ENCODE data around the gene SLC25A39. TPM values are rescaled to one million over a fixed set of nuclear protein-coding genes. Genes with fewer than 3 reads are reported as not detected.
"Not testable (repeated sequence)": the region's sequence is repeated elsewhere in the genome, so short reads cannot be mapped to it uniquely, and the experiment has no call there.

The SLC25A39 gene
- total RNA-seq, 1 donor from 2014 or later = 132 TPM

DNA sequence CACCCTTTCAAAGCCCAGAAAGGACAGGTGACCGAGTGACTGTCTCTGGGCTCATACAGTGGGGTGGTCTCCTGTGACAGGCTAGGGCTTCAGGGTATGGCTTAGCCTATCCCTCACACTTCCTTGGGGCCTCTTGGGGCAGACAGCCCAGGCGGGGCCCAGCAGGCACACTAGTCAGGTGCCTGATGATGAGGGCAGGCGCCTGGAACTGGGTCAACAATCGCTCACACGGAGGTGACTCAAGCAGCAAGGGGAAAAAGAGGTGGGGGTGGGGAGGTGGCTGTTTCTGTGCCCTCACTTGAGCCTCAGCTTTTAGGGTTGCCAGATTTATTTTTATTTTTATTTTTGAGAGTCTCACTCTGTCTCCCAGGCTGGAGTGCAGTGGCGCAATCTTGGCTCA, 14.1 kb upstream of the SLC25A39 start:
- no peaks in the 10 kb centered on the region for H3K36me3 Mint-ChIP-seq (ENCODE audit: low read depth)
- DNase-seq (ENCODE audit: low spot score) = no peak
- no peaks in the 10 kb centered on the region for H3K4me1 Mint-ChIP-seq (ENCODE audit: low read depth)
- H3K27ac Mint-ChIP-seq = no peak overlapping the region
- intact Hi-C loops (cut with micrococcal nuclease) = no loop called here
- no peaks in the 10 kb centered on the region for H3K9me3 Mint-ChIP-seq
- peaks cover 14% of the 10 kb centered on the region for H3K27me3 Mint-ChIP-seq (ENCODE audit: low read depth)
- no peak overlapping the region for H3K4me3 Mint-ChIP-seq (ENCODE audit: low read depth)

- Mint-ChIP-seq H3K36me3 (ENCODE audit: low read depth) (no peaks in the 10 kb centered on the region), H3K9me3 (no peaks in the 10 kb centered on the region), H3K27ac (no peak overlapping the region), H3K4me3 (ENCODE audit: low read depth) (no peak overlapping the region), H3K4me1 (ENCODE audit: low read depth) (peaks cover 5% of the 10 kb centered on the region), H3K27me3 (ENCODE audit: low read depth) (peaks cover 5% of the 10 kb centered on the region)
- no peak for DNase-seq (ENCODE audit: low spot score)
- intact Hi-C loops (cut with micrococcal nuclease) = no loop called here
Observed at GRCh38 chr17:44335968-44336367, 11.3 kb upstream of the SLC25A39 start.

- intact Hi-C loops (cut with micrococcal nuclease) = no loop called here
- Mint-ChIP-seq H3K4me3 (ENCODE audit: low read depth) (no peak overlapping the region), H3K27me3 (ENCODE audit: low read depth) (peaks cover 5% of the 10 kb centered on the region), H3K27ac (no peak overlapping the region), H3K36me3 (ENCODE audit: low read depth) (no peaks in the 10 kb centered on the region), H3K4me1 (ENCODE audit: low read depth) (peaks cover 5% of the 10 kb centered on the region), H3K9me3 (no peaks in the 10 kb centered on the region)
- no peak for DNase-seq (ENCODE audit: low spot score)
Observed at GRCh38 chr17:44335564-44335963, 10.9 kb upstream of the SLC25A39 start.

GRCh38 chr17:44334727-44335126, 10.1 kb upstream of the SLC25A39 start:
- Mint-ChIP-seq H3K4me1 (ENCODE audit: low read depth) (peaks cover 5% of the 10 kb centered on the region), H3K4me3 (ENCODE audit: low read depth) (no peak overlapping the region), H3K9me3 (no peaks in the 10 kb centered on the region), H3K27ac (no peak overlapping the region), H3K27me3 (ENCODE audit: low read depth) (peaks cover 5% of the 10 kb centered on the region), H3K36me3 (ENCODE audit: low read depth) (no peaks in the 10 kb centered on the region)
- intact Hi-C loops (cut with micrococcal nuclease) = no loop called here
- no peak for DNase-seq (ENCODE audit: low spot score)

DNA sequence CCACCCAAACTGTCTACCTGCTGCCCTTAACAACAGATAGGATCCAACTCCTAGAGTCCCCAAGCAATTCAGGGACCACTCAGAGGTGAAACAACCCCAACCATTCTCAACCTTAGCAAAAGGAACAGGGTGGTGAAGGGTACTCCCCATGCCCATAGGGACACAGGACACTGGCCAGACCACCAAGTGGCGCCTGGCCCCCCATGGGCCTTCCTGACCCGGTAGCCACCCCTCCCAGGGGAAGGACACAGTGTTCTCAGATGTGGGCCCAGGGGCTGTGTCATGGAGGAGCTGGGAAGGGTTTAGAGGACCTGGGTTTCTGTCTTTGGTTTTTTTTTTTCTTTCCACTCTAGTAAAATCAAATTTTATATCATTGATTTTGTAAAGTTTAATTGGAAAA, 9.7 kb upstream of the SLC25A39 start:
- H3K36me3 Mint-ChIP-seq (ENCODE audit: low read depth) = no peaks in the 10 kb centered on the region
- peaks cover 5% of the 10 kb centered on the region for H3K4me1 Mint-ChIP-seq (ENCODE audit: low read depth)
- DNase-seq (ENCODE audit: low spot score) = no peak
- intact Hi-C loops (cut with micrococcal nuclease) = no loop called here
- no peak overlapping the region for H3K27ac Mint-ChIP-seq
- no peak overlapping the region for H3K4me3 Mint-ChIP-seq (ENCODE audit: low read depth)
- peaks cover 5% of the 10 kb centered on the region for H3K27me3 Mint-ChIP-seq (ENCODE audit: low read depth)
- H3K9me3 Mint-ChIP-seq = no peaks in the 10 kb centered on the region

DNA sequence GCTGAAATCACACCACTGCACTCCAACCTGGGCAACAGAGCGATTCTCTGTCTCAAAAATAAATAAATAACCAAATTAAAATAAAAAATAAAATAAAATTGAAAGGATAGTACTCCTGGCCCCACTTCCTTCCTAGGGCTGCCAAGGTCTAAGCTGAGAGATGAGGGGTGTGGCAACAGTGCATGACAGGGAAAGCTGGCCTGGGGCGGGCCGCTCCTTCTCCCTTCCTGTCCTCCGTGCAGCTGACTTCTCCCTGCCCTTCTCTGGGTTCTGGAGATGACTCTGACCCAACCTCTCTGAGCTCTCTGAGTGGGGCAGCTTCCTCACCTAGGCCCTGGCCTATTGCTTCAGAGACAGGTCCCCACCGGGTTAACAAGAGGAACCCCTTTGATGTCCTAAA, 8.7 kb upstream of the SLC25A39 start:
- peaks cover 5% of the 10 kb centered on the region for H3K4me1 Mint-ChIP-seq (ENCODE audit: low read depth)
- DNase-seq (ENCODE audit: low spot score) = no peak
- no peaks in the 10 kb centered on the region for H3K36me3 Mint-ChIP-seq (ENCODE audit: low read depth)
- H3K9me3 Mint-ChIP-seq = no peaks in the 10 kb centered on the region
- H3K27me3 Mint-ChIP-seq (ENCODE audit: low read depth) = peaks cover 5% of the 10 kb centered on the region
- intact Hi-C loops (cut with micrococcal nuclease) = no loop called here
- H3K4me3 Mint-ChIP-seq (ENCODE audit: low read depth) = no peak overlapping the region
- H3K27ac Mint-ChIP-seq = no peak overlapping the region

DNA sequence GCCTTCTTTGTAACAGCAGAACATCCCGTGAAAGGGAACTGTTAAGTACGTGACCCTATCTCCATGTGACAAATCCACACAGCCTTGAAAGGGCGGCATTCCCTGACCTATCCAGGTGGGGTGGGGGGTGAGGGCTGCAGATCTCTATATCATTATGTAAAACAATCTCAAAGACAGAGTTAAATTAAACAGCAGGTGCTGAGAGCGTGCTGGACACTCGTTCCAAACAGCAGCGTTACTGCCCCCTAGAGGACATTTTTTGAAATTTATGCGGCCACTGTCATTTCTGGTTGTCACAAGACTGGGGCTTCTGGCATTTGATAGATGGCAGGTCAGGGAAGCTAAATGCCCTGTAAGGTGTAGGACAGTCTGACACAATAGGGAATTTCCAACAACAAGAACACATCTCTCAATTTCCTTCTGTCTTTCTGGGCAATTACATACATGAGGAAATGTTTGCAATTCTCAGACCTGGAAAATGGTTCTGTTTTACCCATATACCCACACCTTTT, 6.7 kb upstream of the SLC25A39 start:
- Mint-ChIP-seq H3K36me3 (ENCODE audit: low read depth) (no peaks in the 10 kb centered on the region), H3K4me1 (ENCODE audit: low read depth) (peaks cover 7% of the 10 kb centered on the region), H3K27me3 (ENCODE audit: low read depth) (peaks cover 1% of the 10 kb centered on the region), H3K9me3 (no peaks in the 10 kb centered on the region), H3K27ac (no peak overlapping the region), H3K4me3 (ENCODE audit: low read depth) (no peak overlapping the region)
- DNase-seq (ENCODE audit: low spot score) = peak; percentile 69
- intact Hi-C loops (cut with micrococcal nuclease) = loop anchor here (1.0 kb wide), 1 partner anchor 121 kb away; no protein-coding TSS in a partner anchor

DNA sequence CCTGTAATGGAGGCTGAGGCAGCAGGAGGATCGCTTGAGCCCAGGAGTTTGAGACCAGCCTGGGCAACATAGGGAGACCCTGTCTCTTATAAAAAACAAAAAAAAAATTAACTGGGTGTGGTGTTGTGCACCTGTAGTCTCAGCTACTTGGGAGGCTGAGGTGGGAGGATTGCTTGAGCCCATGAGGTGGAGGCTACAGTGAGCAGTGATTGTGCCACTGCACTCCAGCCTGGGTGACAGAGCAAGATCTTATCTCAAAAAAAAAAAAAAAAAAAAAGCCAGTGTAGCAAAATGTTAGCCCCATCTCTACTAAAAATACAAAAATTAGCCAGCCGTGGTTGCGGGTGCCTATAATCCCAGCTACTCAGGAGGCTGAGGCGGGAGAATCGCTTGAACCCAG, 5.6 kb upstream of the SLC25A39 start:
- DNase-seq (ENCODE audit: low spot score); H3K36me3 Mint-ChIP-seq (ENCODE audit: low read depth); H3K4me1 Mint-ChIP-seq (ENCODE audit: low read depth); H3K27me3 Mint-ChIP-seq (ENCODE audit: low read depth); H3K9me3 Mint-ChIP-seq; H3K27ac Mint-ChIP-seq; intact Hi-C loops (cut with micrococcal nuclease); H3K4me3 Mint-ChIP-seq (ENCODE audit: low read depth): not testable (repeated sequence)

DNA sequence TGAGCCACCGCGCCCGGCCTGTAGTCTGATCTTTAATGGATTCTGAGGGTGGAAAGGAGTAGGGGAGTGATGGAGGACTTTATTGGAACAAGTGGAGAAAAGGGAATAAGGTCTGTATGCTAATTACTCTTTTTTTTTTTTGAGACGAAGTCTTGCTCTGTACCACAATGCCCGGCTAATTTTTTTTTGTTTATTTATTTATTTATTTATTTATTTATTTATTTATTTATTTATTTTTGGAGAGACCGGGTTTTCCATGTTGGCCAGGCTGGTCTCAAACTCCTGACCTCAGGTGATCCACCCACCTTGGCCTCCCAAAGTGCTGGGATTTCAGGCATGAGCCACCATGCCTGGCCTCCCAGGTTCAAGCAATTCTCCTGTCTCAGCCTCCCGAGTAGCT, 4.9 kb upstream of the SLC25A39 start:
- H3K27me3 Mint-ChIP-seq (ENCODE audit: low read depth); H3K36me3 Mint-ChIP-seq (ENCODE audit: low read depth); H3K9me3 Mint-ChIP-seq; H3K4me3 Mint-ChIP-seq (ENCODE audit: low read depth); intact Hi-C loops (cut with micrococcal nuclease); DNase-seq (ENCODE audit: low spot score); H3K4me1 Mint-ChIP-seq (ENCODE audit: low read depth); H3K27ac Mint-ChIP-seq: not testable (repeated sequence)

GRCh38 chr17:44327715-44328449, 3.3 kb upstream of the SLC25A39 start:
- Mint-ChIP-seq H3K36me3 (ENCODE audit: low read depth) (peaks cover 3% of the 10 kb centered on the region), H3K4me1 (ENCODE audit: low read depth) (peaks cover 9% of the 10 kb centered on the region), H3K4me3 (ENCODE audit: low read depth) (peak overlapping the region; percentile 4), H3K9me3 (no peaks in the 10 kb centered on the region), H3K27ac (no peak overlapping the region), H3K27me3 (ENCODE audit: low read depth) (no peaks in the 10 kb centered on the region)
- no peak for DNase-seq (ENCODE audit: low spot score)
- intact Hi-C loops (cut with micrococcal nuclease) = no loop called here

DNA sequence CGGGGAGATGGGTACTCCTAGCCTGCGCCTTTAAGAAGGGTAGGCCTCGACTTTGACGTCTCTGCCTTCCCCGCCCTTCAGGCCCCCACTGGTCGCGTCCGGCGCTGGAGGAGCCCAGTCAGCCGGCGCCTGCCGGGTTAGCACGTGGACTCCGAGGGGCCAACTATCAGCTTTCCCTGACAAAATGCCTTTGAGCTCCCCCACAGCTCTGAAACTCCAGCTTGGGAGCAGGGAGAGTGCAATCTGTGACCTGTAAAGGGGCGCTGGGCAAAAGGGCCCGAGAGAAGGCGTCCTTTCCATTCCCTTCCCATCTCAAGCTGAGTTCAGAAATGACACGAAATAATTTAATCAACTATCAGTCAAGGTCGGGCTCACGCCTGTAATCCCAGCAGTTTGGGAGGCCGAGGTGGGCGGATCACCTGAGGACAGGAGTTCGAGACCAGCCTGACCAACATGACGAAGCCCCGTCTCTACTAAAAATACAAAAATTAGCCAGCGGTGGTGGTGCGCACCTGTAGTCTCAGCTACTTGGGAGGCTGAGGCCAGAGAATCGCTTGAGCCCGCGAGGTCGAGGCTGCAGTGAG, 2.3 kb upstream of the SLC25A39 start:
- peaks cover 9% of the 10 kb centered on the region for H3K4me1 Mint-ChIP-seq (ENCODE audit: low read depth)
- H3K4me3 Mint-ChIP-seq (ENCODE audit: low read depth) = peak overlapping the region; percentile 77
- H3K9me3 Mint-ChIP-seq = no peaks in the 10 kb centered on the region
- H3K27me3 Mint-ChIP-seq (ENCODE audit: low read depth) = no peaks in the 10 kb centered on the region
- peak; percentile 91 for DNase-seq (ENCODE audit: low spot score)
- peak overlapping the region; percentile 89 for H3K27ac Mint-ChIP-seq
- intact Hi-C loops (cut with micrococcal nuclease) = no loop called here
- H3K36me3 Mint-ChIP-seq (ENCODE audit: low read depth) = peaks cover 9% of the 10 kb centered on the region

DNA sequence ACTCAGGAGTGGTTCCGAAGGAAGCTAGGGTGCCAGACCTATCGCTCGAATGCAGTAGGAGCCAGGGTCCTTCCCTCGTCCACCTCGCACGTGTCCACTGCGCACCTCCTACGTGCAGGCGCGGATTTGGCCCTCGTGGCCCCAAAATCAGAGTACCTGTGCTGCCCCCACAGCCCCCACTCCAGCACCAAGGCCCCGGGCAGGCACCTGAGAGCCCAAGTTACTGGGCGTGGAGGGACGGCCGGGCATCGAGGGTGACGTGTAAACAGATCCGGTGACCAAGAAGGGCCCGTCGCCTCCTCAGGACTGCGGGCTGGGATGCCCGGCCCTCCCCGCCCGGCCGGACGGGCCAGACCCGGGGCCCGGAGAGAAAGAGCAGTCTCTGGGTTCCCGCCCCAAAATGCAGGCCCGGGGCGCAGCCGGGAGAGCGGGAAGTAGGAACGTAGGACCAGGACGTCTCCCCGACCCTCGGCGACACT, 492 bp downstream of the SLC25A39 start:
- Mint-ChIP-seq H3K4me1 (ENCODE audit: low read depth) (peaks cover 4% of the 10 kb centered on the region), H3K4me3 (ENCODE audit: low read depth) (peak overlapping the region; percentile 84), H3K9me3 (no peaks in the 10 kb centered on the region), H3K27ac (no peak overlapping the region), H3K27me3 (ENCODE audit: low read depth) (no peaks in the 10 kb centered on the region), H3K36me3 (ENCODE audit: low read depth) (peaks cover 30% of the 10 kb centered on the region)
- intact Hi-C loops (cut with micrococcal nuclease) = loop anchor here (1.0 to 5.0 kb wide), 4 partner anchors 103 to 317 kb away; partner anchors contain the start of gene HROB
- no peak for DNase-seq (ENCODE audit: low spot score)

Data from activated T-helper 2 cell treated with anti-CD3 and anti-CD28 coated beads, Interferon-gamma antibody, Interleukin-2, Interleukin-4, amounts not matched to agents 10 μg/mL and 5 μg/mL and 100 μg/mL, durations not matched to agents 14 hours and 24 hours and 36 hours (primary cell).